Measurements from ENCODE around the gene LMO7. TPM values are rescaled to one million over a fixed set of nuclear protein-coding genes. Genes with fewer than 3 reads are reported as not detected.

Gene LMO7
- total and polyA plus RNA-seq, 2 of the 4 experiments (the other 2 are of a cell fraction), result 266 to 367 TPM

GRCh38 chr13:75843074-75843473 lies 206.9 kb downstream of the LMO7 start:
- Histone ChIP-seq H3K36me3 (ENCODE audit: control insufficient read depth, insufficient read depth, low read length) (peaks cover 37% of the 10 kb centered on the region), H3K4me1 (ENCODE audit: control insufficient read depth, insufficient read depth, low read length) (no peaks in the 10 kb centered on the region), H3K4me2 (ENCODE audit: low read depth, low read length) (no peak overlapping the region), H3K9ac (ENCODE audit: low read depth, low read length) (no peak overlapping the region), H3K4me3 (ENCODE audit: insufficient read depth, low read depth, low read length) (no peak overlapping the region), H3K56ac (ENCODE audit: extremely low read depth, insufficient read depth, low read length) (no peak overlapping the region), H2AK5ac (ENCODE audit: low read depth, low read length) (no peak overlapping the region), H3K27me3 (ENCODE audit: control insufficient read depth, insufficient read depth, low read length) (no peaks in the 10 kb centered on the region), H3K4ac (ENCODE audit: low read depth, low read length) (no peak overlapping the region), H4K5ac (ENCODE audit: low read depth, low read length) (no peak overlapping the region), H2BK20ac (ENCODE audit: low read depth, low read length) (no peak overlapping the region), H3K14ac (replicated peaks; ENCODE audit: low read depth, low read length) (no peak overlapping the region), H4K20me1 (ENCODE audit: insufficient read depth, low read length) (peaks cover 6% of the 10 kb centered on the region; the same call in 1 of the 2 replicates), H2AFZ (replicated peaks; ENCODE audit: low read length, poor library complexity) (no peak overlapping the region), H4K91ac (ENCODE audit: insufficient read depth, low read depth, low read length) (no peak overlapping the region), H3K23ac (ENCODE audit: low read depth, low read length) (no peak overlapping the region; the same call in 1 of the 2 replicates), H2BK5ac (ENCODE audit: low read depth, low read length, poor library complexity, severe bottlenecking) (peak overlapping the region; percentile 15), H4K8ac (ENCODE audit: low read depth in 2 of 2, low read length in 2 of 2) (no peak overlapping the region), H2BK120ac (ENCODE audit: low read depth, low read length) (no peak overlapping the region), H3K18ac (ENCODE audit: low read depth, low read length) (no peak overlapping the region), H3K9me1 (ENCODE audit: insufficient read depth, low read length) (peaks cover 4% of the 10 kb centered on the region; the same call in 1 of the 2 replicates), H2BK15ac (ENCODE audit: low read depth, low read length) (no peak overlapping the region), H3K27ac (ENCODE audit: insufficient read depth, low read length) (no peak overlapping the region), H3K79me1 (ENCODE audit: low read depth in 1 of 2, low read length in 2 of 2) (peaks cover 28 to 59% of the 10 kb centered on the region in 2 experiments), H3K9me3 (ENCODE audit: control insufficient read depth, insufficient read depth, low read length) (no peaks in the 10 kb centered on the region), H2AK9ac (replicated peaks; ENCODE audit: low read depth, low read length, poor library complexity) (no peak overlapping the region)
- no TSS peak for BruUV-seq (replicated peaks)
- no peak for DNase-seq
- CTCF ChIA-PET, result no interaction called here
- TF ChIP-seq CTCF (conservative IDR thresholded peaks at IDR 0.05; ENCODE audit: low read depth, low read length) (no peak), SMC3 (IDR thresholded peaks at IDR 0.05; ENCODE audit: low read depth, low read length) (no peak), ELK1 (IDR thresholded peaks at IDR 0.05; ENCODE audit: borderline replicate concordance, low read depth, low read length) (no peak), RAD21 (IDR thresholded peaks at IDR 0.05; ENCODE audit: low read length) (no peak), RFX5 (IDR thresholded peaks at IDR 0.05; ENCODE audit: low read depth, low read length) (no peak), MAZ (IDR thresholded peaks at IDR 0.05; ENCODE audit: borderline replicate concordance, low read depth, low read length) (no peak), CHD1 (IDR thresholded peaks at IDR 0.05; ENCODE audit: low read depth, low read length) (no peak), RCOR1 (IDR thresholded peaks at IDR 0.05; ENCODE audit: insufficient replicate concordance, low read length) (no peak), NFE2L2 (IDR thresholded peaks at IDR 0.05; ENCODE audit: low read depth, low read length) (no peak), MAFK (IDR thresholded peaks at IDR 0.05; ENCODE audit: low read depth, low read length) (no peak), USF2 (IDR thresholded peaks at IDR 0.05; ENCODE audit: low read depth, low read length) (no peak), FOS (IDR thresholded peaks at IDR 0.05; ENCODE audit: low read depth, low read length) (no peak), MXI1 (IDR thresholded peaks at IDR 0.05; ENCODE audit: borderline replicate concordance, low read depth, low read length) (no peak), POLR2A (IDR thresholded peaks at IDR 0.05; ENCODE audit: low read depth, low read length) (no peak), CEBPB (IDR thresholded peaks at IDR 0.05; ENCODE audit: low read depth, low read length) (no peak), BHLHE40 (IDR thresholded peaks at IDR 0.05; ENCODE audit: low read depth, low read length) (no peak)
- 93% methylated on average over 2 of the region's 6 CpGs; no CpG with 5 or more reads in 1 of the 2 experiments for WGBS, 2 experiments (ENCODE audit: extremely low coverage in 2 of 2, insufficient read length in 1 of 2)
- intact Hi-C loops (cut with micrococcal nuclease), result no loop called here
- in situ Hi-C loops (cut with MboI; ENCODE audit: low sequenced_read_pairs), result no loop called here
- dilution Hi-C loops (cut with HindIII; ENCODE audit: low sequenced_read_pairs, unreplicated experiment), result no loop called here
- no peak for ATAC-seq (ENCODE audit: low read depth)
- POLR2A ChIA-PET (ENCODE audit: unreplicated experiment), result no interaction called here
